ENCODE results near the gene ATXN7L3.

Gene ATXN7L3

DNA sequence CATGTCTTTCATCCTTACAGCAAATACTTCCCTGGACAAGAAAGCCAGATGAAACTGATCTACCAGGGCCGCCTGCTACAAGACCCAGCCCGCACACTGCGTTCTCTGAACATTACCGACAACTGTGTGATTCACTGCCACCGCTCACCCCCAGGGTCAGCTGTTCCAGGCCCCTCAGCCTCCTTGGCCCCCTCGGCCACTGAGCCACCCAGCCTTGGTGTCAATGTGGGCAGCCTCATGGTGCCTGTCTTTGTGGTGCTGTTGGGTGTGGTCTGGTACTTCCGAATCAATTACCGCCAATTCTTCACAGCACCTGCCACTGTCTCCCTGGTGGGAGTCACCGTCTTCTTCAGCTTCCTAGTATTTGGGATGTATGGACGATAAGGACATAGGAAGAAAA lies 9.2 kb downstream of the ATXN7L3 start:
- ATAC-seq: no peak
- TF ChIP-seq ARNTL (CRISPR knock-in tag; IDR thresholded peaks at IDR 0.05; ENCODE audit: borderline replicate concordance, low read depth) (no peak), ESRRG (CRISPR knock-in tag; IDR thresholded peaks at IDR 0.05) (no peak), GLIS3 (CRISPR knock-in tag; IDR thresholded peaks at IDR 0.05) (no peak), PPARA (CRISPR knock-in tag; IDR thresholded peaks at IDR 0.05; ENCODE audit: borderline replicate concordance) (no peak), ZFP3 (CRISPR knock-in tag; IDR thresholded peaks at IDR 0.05) (no peak)

DNA sequence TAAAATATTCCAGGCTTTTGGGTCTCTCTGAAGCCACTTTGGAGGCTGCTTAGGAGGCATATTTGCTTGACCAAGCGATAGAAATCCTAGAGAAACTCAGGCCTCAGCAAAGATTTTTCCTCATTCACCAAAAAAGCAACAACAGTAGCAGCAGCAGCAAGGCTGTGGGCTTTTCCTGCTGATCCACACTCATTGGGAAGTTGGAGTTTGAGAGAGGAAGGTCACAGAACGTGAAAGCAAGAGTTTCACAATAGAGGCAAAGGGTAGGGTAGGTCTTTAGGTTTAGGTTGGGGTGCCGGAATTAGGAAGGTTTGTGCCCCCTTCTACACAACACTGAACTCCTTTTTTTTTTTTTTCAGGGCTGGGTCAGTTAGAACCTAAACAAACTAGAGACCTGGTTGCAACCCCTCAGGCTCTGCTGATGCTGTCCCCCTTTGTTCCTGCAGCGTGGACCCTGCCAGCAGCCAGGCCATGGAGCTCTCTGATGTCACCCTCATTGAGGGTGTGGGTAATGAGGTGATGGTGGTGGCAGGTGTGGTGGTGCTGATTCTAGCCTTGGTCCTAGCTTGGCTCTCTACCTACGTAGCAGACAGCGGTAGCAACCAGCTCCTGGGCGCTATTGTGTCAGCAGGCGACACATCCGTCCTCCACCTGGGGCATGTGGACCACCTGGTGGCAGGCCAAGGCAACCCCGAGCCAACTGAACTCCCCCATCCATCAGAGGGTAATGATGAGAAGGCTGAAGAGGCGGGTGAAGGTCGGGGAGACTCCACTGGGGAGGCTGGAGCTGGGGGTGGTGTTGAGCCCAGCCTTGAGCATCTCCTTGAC lies 10.9 kb downstream of the ATXN7L3 start:
- no peak for ATAC-seq
- TF ChIP-seq ZFP30 (CRISPR knock-in tag; IDR thresholded peaks at IDR 0.05) (no peak), PPARA (CRISPR knock-in tag; IDR thresholded peaks at IDR 0.05; ENCODE audit: borderline replicate concordance) (no peak), OSR1 (CRISPR knock-in tag; IDR thresholded peaks at IDR 0.05) (no peak), TOX (CRISPR knock-in tag; IDR thresholded peaks at IDR 0.05; ENCODE audit: borderline replicate concordance) (no peak), ZC3H10 (CRISPR knock-in tag; IDR thresholded peaks at IDR 0.05) (no peak), GLIS3 (CRISPR knock-in tag; IDR thresholded peaks at IDR 0.05) (no peak), TCF4 (CRISPR knock-in tag; IDR thresholded peaks at IDR 0.05; ENCODE audit: borderline replicate concordance) (no peak), ZNF8 (CRISPR knock-in tag; IDR thresholded peaks at IDR 0.05) (no peak), ISL1 (CRISPR knock-in tag; IDR thresholded peaks at IDR 0.05) (no peak), RARB (CRISPR knock-in tag; IDR thresholded peaks at IDR 0.05) (no peak), ARNTL (CRISPR knock-in tag; IDR thresholded peaks at IDR 0.05; ENCODE audit: borderline replicate concordance, low read depth) (no peak), ZNF70 (CRISPR knock-in tag; IDR thresholded peaks at IDR 0.05) (no peak), ZFP3 (CRISPR knock-in tag; IDR thresholded peaks at IDR 0.05) (no peak)
- TF ChIP-seq, protein P1, sequence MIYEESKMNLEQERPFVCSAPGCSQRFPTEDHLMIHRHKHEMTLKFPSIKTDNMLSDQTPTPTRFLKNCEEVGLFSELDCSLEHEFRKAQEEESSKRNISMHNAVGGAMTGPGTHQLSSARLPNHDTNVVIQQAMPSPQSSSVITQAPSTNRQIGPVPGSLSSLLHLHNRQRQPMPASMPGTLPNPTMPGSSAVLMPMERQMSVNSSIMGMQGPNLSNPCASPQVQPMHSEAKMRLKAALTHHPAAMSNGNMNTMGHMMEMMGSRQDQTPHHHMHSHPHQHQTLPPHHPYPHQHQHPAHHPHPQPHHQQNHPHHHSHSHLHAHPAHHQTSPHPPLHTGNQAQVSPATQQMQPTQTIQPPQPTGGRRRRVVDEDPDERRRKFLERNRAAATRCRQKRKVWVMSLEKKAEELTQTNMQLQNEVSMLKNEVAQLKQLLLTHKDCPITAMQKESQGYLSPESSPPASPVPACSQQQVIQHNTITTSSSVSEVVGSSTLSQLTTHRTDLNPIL (CRISPR knock-in tag; IDR thresholded peaks at IDR 0.05; ENCODE audit: low read depth): no peak
- TF ChIP-seq, protein P2, sequence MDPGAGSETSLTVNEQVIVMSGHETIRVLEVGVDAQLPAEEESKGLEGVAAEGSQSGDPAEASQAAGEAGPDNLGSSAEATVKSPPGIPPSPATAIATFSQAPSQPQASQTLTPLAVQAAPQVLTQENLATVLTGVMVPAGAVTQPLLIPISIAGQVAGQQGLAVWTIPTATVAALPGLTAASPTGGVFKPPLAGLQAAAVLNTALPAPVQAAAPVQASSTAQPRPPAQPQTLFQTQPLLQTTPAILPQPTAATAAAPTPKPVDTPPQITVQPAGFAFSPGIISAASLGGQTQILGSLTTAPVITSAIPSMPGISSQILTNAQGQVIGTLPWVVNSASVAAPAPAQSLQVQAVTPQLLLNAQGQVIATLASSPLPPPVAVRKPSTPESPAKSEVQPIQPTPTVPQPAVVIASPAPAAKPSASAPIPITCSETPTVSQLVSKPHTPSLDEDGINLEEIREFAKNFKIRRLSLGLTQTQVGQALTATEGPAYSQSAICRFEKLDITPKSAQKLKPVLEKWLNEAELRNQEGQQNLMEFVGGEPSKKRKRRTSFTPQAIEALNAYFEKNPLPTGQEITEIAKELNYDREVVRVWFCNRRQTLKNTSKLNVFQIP (CRISPR knock-in tag; IDR thresholded peaks at IDR 0.05; ENCODE audit: borderline replicate concordance, low read depth): no peak

DNA sequence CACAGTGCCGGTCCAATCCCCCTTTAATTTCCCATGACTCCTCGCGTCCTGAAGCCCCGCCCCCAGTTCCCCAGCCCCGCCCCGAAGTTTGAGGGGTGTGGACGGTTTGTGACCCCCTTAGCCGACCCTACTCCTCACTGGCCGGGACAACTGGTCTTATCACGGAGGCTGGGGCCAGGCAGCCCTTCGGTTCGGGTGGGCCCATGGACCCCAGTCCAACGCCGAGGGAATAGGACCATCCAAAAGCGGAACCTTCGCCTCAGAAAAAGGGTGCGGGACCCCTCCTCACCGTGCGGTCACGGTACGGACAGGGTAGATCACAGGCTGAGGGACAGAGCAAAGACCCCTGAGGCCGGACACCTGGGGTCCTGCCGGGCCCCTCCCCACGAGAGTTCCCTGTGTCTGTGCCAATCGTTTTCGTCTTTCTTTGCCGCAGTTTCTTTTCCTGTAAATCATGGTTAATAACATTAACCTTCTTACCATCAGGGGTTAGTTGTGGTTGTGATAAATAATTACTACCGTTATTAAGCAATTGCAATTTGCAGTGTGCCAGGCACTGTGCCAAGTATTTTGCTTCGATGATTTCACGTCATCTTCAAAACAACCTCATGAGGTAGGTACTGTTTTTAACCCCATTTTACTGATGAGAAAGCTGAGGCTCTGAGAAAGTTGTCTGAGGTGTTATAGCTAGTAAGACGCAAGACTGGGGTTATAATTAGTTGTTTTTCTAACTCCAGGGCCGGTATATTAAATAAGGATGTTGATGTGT lies 12.4 kb downstream of the ATXN7L3 start:
- peak; percentile 65 for ATAC-seq
- TF ChIP-seq TOX (CRISPR knock-in tag; IDR thresholded peaks at IDR 0.05; ENCODE audit: borderline replicate concordance): no peak
- TF ChIP-seq GLIS3 (CRISPR knock-in tag; IDR thresholded peaks at IDR 0.05): no peak
- TF ChIP-seq ZFP30 (CRISPR knock-in tag; IDR thresholded peaks at IDR 0.05): no peak
- TF ChIP-seq BACH2 (CRISPR knock-in tag; IDR thresholded peaks at IDR 0.05; ENCODE audit: borderline replicate concordance): no peak
- TF ChIP-seq TCF4 (CRISPR knock-in tag; IDR thresholded peaks at IDR 0.05; ENCODE audit: borderline replicate concordance): no peak
- TF ChIP-seq, protein P2 (CRISPR knock-in tag; IDR thresholded peaks at IDR 0.05; ENCODE audit: borderline replicate concordance, low read depth): no peak
- no peak for TF ChIP-seq PPARA (CRISPR knock-in tag; IDR thresholded peaks at IDR 0.05; ENCODE audit: borderline replicate concordance)
- no peak for TF ChIP-seq ISL1 (CRISPR knock-in tag; IDR thresholded peaks at IDR 0.05)

DNA sequence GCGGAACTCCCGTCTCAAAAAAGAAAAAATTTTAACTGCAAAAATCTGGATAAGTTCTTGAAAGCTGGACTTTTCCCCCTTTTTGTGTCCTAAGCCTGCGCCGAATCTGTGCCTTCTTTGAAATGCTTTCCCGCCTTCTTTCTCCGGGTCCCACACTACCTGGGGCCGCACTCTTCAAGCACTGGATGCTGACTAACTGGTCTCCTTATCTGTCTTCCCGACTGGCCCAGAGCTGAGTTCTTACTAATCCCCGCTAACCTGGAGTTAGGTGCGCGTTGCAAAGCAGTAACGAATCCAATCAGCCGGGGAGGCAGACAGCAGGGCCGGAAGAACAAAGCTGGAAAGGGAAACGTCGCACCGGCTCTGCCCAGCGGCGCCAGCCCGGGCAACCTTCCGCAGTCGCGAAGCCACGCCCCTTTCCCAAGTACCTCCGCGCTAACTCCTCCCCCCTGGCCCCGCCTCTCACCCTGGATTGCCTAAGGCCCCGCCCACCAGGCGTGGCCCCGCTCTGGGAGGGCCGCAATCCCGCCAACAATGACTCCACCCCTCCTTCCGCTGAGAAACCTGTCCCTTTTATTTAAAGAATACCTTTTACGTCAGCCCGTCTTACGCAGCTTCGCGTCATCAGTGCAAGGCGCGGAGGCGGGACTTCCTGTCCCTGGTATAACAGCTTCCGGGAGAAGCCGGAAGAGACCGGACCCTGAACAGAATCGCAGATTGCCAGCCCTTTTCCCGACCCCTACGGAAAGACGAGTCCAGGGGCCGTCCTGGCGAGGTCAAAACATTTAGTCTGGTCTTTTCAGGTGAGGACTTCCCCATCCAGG lies 13.2 kb downstream of the ATXN7L3 start, which contains the start of gene TMUB2:
TSS of gene TMUB2 (plus strand) at position 666 of the 824 bp plus-strand sequence. CDS start 737 bp downstream, outside the sequence.
- TF ChIP-seq, protein P1 (CRISPR knock-in tag; IDR thresholded peaks at IDR 0.05; ENCODE audit: low read depth): no peak
- TF ChIP-seq ARNTL (CRISPR knock-in tag; IDR thresholded peaks at IDR 0.05; ENCODE audit: borderline replicate concordance, low read depth) (no peak), RARB (CRISPR knock-in tag; IDR thresholded peaks at IDR 0.05) (no peak), PPARA (CRISPR knock-in tag; IDR thresholded peaks at IDR 0.05; ENCODE audit: borderline replicate concordance) (no peak), ZFP30 (CRISPR knock-in tag; IDR thresholded peaks at IDR 0.05) (no peak), BACH2 (CRISPR knock-in tag; IDR thresholded peaks at IDR 0.05; ENCODE audit: borderline replicate concordance) (no peak), ZNF565 (CRISPR knock-in tag; conservative IDR thresholded peaks at IDR 0.05; ENCODE audit: low read depth) (no peak)
- TF ChIP-seq, protein P3, sequence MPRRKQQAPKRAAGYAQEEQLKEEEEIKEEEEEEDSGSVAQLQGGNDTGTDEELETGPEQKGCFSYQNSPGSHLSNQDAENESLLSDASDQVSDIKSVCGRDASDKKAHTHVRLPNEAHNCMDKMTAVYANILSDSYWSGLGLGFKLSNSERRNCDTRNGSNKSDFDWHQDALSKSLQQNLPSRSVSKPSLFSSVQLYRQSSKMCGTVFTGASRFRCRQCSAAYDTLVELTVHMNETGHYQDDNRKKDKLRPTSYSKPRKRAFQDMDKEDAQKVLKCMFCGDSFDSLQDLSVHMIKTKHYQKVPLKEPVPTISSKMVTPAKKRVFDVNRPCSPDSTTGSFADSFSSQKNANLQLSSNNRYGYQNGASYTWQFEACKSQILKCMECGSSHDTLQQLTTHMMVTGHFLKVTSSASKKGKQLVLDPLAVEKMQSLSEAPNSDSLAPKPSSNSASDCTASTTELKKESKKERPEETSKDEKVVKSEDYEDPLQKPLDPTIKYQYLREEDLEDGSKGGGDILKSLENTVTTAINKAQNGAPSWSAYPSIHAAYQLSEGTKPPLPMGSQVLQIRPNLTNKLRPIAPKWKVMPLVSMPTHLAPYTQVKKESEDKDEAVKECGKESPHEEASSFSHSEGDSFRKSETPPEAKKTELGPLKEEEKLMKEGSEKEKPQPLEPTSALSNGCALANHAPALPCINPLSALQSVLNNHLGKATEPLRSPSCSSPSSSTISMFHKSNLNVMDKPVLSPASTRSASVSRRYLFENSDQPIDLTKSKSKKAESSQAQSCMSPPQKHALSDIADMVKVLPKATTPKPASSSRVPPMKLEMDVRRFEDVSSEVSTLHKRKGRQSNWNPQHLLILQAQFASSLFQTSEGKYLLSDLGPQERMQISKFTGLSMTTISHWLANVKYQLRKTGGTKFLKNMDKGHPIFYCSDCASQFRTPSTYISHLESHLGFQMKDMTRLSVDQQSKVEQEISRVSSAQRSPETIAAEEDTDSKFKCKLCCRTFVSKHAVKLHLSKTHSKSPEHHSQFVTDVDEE (CRISPR knock-in tag; IDR thresholded peaks at IDR 0.05): no peak
- TF ChIP-seq, protein P4, sequence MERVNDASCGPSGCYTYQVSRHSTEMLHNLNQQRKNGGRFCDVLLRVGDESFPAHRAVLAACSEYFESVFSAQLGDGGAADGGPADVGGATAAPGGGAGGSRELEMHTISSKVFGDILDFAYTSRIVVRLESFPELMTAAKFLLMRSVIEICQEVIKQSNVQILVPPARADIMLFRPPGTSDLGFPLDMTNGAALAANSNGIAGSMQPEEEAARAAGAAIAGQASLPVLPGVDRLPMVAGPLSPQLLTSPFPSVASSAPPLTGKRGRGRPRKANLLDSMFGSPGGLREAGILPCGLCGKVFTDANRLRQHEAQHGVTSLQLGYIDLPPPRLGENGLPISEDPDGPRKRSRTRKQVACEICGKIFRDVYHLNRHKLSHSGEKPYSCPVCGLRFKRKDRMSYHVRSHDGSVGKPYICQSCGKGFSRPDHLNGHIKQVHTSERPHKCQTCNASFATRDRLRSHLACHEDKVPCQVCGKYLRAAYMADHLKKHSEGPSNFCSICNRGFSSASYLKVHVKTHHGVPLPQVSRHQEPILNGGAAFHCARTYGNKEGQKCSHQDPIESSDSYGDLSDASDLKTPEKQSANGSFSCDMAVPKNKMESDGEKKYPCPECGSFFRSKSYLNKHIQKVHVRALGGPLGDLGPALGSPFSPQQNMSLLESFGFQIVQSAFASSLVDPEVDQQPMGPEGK (CRISPR knock-in tag; IDR thresholded peaks at IDR 0.05; ENCODE audit: borderline replicate concordance): no peak
- ATAC-seq: peak; percentile 80
